GM18511 (cell line): Measurements from ENCODE around the gene SDK2.

Source experiments
- ATAC-seq: cut with Tn5 transposase; IDR thresholded peaks from one replicate; pipeline ENCODE4 v1.9.1; 2021; ENCODE audit warnings: mild to moderate bottlenecking, moderate library complexity; ENCODE audit not compliant: unreplicated experiment

The SDK2 gene

GRCh38 chr17:73544333-73544732, 99.9 kb downstream of the SDK2 start:
- no peak for ATAC-seq

- no peak for ATAC-seq
Measured at GRCh38 chr17:73542323-73542722, 101.9 kb downstream of the SDK2 start.

DNA sequence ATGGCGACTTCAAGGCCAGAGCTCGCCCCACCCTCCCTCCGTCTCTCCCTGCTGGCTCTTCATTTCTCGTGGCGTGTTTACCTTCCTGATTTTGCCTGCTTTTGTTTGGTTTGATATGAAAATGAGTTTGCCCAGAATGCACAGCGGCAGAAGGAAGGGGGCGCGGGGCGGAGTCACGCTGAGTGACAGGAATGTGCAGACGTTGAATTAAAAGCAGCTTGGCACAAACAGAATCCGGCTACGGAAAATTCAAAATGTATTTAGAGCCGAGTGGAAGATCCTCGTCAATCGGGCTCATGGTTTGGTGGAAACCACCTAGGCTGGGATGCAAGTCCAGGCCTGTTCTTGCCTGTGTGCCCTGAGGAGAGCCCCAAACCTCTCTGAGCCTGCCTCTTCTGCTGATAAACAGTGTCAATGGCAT, 102.7 kb downstream of the SDK2 start:
- no peak for ATAC-seq

GRCh38 chr17:73541111-73541510, 103.1 kb downstream of the SDK2 start:
- ATAC-seq: no peak

DNA sequence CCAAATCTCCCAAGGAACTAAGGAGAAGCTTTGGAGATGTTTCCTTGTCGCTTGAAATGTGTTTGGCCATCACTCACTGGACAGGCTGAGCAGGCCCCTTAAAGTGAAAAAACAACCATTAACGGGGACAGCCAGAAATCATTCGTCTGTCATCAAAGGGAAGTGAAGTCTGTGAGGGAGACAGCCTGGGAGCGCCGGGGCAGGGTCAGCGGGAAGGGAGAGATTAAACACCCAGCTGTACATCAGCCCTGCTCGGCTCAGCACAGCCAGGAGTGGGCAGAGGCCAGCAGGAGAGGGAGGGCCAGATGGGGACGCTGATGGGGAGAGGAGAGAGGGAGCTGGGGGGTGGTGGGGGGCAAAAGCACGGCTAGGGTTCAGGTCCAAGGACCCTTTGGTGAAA, 105.1 kb downstream of the SDK2 start:
- no peak for ATAC-seq

- no peak for ATAC-seq
Measured at GRCh38 chr17:73538445-73538844, 105.8 kb downstream of the SDK2 start.

- ATAC-seq: no peak
Measured at GRCh38 chr17:73536700-73537605, 107.3 kb downstream of the SDK2 start.

DNA sequence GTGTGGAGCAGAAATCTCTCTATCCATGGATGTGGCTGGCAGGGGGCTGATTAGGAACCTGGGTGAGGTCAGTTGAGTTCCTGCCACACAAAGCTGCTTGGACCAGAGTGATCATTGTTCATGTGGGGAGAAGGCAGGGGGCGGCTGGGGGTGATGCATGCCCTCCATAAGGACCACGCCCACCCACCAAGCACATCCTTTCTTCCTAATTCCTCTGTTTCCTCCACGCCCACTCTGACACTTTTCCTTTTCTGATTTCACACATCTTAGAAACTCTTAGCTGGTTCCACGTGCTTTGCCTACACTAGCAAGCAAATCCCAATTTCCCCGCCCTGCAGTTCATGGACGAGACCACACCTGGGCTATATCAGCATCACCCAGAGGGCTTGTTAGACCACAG, 108.5 kb downstream of the SDK2 start:
- ATAC-seq: no peak

GRCh38 chr17:73534209-73534909, 109.9 kb downstream of the SDK2 start:
- no peak for ATAC-seq

- ATAC-seq: no peak
Measured at GRCh38 chr17:73533781-73534180, 110.5 kb downstream of the SDK2 start.

DNA sequence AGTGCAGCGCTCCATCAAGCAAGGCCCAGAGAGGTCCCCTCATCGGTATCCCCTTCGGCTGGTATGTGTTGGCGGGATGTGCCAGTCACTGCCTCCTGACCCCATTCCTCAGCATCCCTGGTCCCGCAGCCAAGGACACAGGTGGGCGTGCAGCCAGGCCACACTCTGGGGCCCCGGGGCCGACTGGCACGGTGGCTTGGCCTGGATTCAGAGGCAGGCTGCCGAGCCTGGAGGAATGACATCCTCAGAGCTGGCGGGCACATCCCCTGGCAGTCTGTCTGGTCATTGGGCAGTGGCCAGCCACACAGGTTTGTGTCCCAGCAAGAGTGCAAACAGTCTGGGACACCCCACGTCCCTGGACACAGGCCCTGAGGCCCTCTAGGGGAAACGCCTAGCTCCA, 111.1 kb downstream of the SDK2 start:
- no peak for ATAC-seq

DNA sequence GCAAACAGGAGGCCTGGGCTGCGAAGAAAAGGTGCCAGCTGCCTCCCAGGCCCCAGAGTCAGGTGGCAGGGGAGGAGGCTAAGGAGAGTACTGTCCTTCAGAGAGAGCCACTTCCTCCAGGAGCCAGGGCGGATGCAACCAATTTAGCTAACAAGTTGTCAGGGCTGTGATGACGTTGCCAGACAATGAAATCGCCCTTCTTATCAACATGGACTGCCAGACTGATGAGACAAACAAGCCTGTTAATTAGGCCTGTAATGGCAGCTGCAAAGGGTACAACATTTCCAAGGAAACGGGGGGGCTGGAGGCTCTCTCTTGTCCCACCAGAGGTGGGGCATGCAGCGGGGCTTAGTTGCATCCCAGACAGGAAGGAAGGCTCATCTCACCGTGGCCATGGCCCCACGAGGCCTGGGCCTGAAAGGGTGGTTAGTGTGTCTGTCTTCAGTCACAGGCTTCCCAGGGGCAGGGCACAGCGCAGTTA, 111.8 kb downstream of the SDK2 start:
- no peak for ATAC-seq

GRCh38 chr17:73531158-73531557, 113.1 kb downstream of the SDK2 start:
- no peak for ATAC-seq

DNA sequence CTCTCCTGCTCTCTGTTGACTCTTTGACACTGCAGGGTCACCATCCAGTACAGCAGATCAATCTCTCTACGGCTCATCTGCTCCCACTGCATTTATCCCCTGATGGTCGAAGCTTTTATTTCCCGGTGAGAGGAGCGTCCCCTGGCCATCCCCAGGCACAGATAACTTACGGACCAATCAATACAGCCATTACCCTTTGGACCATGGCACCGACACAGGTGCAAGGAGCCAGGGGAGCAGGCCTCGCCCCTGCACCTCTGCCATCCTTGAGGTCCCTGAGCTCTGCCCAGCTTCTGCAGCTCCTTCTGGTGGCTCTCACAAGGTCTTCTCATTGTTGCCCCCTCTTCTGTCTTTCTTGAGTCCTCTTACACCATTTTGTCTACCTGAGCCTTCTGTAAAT, 115.6 kb downstream of the SDK2 start:
- ATAC-seq: no peak

GRCh38 chr17:73526952-73527351, 117.3 kb downstream of the SDK2 start:
- no peak for ATAC-seq

GRCh38 chr17:73524941-73525679, 119.1 kb downstream of the SDK2 start:
- no peak for ATAC-seq

DNA sequence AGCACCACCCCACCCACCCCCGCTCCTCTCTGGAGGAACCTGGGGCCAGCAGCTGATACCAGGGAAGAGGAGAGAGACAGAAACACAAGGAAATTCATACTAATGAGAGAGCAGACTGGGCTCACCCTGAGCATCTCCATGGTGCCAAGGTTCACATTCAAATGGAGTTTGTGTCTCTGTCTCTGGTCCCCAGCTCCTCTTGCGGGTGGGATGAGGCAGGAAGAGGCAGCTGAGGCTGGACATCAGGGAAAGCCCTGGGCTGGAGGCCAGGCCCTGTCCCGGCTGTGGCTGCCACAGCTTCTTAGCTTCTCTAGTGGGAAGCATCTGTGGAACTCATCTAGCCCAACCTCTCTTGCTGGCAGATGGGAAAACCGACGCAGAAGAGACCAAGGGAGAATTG, 121.5 kb downstream of the SDK2 start:
- no peak for ATAC-seq

DNA sequence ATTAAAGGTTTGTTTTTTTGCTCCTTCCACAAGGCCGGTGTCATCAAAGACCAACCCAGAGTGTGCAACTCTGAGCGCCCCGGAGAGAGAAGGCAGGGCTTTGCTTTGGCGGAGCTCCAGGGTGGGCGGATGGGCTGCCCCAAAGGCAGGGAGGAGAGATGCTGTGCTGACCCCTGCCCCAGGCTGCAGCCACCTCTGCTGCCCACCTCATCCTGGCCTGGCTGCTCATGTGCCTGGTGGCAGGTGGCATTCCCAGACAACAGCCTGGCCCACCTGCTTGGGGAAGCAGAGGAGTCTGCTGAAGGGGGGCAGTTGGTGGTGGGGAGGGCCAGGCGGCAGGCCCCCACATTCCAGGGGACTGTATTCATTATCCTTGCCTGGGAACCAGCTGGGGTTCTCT, 122.1 kb downstream of the SDK2 start:
- ATAC-seq: no peak

DNA sequence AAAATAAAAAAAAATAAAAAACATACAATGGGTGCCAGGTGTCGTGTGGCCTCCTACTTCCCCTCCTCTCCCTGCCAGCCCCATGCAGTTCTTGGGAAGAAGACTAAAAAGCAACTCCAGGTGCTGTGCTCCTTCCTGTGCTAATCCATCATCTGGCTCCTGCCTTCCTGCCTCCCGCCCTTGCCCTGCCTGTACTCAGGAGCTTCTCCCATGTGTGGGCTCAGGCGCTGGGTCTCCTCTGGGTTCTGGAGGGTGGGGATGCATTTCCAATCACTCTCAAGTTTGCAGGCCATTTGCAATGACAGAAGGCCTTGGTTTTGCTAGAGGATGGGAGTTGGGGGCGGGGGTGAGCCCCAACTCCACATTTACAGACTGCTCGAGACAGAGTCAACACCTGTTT, 122.9 kb downstream of the SDK2 start:
- no peak for ATAC-seq

GRCh38 chr17:73520369-73520761, 123.9 kb downstream of the SDK2 start:
- ATAC-seq: no peak

DNA sequence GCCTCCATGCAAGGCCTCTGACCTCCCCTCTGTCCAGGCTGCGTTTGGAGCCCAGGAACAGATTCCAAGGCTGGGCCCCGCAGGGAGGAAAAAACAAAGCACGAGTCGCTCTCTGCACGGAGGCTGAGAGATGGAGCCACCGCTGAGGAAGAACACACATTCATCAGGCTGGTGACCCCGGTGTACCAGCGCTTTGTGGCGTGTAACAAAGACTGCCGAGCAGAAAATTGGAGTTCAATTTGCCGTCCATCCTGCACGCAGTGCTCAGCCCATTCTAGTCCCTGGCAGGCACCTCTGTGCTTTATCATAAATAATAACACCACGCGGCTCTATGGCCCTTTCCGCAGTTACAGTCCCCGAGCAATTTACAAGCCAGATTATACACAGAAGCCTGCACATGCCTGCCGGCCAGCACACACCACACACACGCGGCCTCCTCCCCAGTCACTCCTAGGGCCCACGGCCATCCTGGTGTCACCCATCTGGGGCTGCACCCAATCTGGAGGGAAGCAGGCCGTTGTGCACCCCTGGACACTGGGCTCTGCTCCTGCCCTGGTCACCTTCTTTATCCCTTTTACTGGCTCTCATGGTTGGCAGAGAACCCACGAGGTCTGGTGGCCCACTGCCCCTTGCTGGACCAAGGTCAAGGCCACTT, 124.4 kb downstream of the SDK2 start:
- no peak for ATAC-seq
